ENCODE results near the gene AFAP1L2.

DNA sequence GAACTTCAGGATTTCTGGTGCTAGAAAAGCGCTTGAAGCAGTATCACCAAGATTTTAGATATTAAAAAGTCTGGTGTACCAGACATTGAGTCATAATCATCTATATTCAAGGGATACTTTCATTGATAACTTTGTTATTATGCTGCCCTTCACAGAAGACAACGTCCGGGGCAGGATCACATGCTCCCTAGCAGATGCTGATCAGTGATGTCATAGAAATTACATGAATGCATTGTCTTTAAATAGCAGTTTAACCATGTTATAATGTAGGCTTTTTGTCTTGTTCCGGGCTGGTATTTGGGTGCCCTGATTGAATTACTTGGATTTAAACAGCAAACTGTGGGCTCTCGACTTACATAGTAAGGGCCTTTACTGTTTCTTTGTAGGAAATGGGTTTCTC lies 111.2 kb downstream of the AFAP1L2 start:
- TF ChIP-seq CTCF (IDR thresholded peaks at IDR 0.05 in 2 of 3, conservative IDR thresholded peaks at IDR 0.05 in 1 of 3; ENCODE audit: insufficient read depth in 2 of 3, low read depth in 1 of 3, low read length in 3 of 3): no peak
- TF ChIP-seq SETDB1 (IDR thresholded peaks at IDR 0.05; ENCODE audit: low read length): no peak
- TF ChIP-seq POLR2A (conservative IDR thresholded peaks at IDR 0.05): no peak
- no peak for TF ChIP-seq ZNF3 (CRISPR knock-in tag; IDR thresholded peaks at IDR 0.05)
- no peak for TF ChIP-seq POLR2G (IDR thresholded peaks at IDR 0.05; ENCODE audit: low read depth, low read length)
- no peak for TF ChIP-seq SIX5 (IDR thresholded peaks at IDR 0.05; ENCODE audit: borderline replicate concordance in 1 of 2, insufficient read depth in 1 of 2, low read depth in 1 of 2, low read length in 2 of 2)
- no peak for TF ChIP-seq ZNF282 (CRISPR knock-in tag; IDR thresholded peaks at IDR 0.05)
- no peak for TF ChIP-seq BCL6 (CRISPR knock-in tag; IDR thresholded peaks at IDR 0.05)
- no peak for TF ChIP-seq POLR2AphosphoS5 (IDR thresholded peaks at IDR 0.05; ENCODE audit: control insufficient read depth, insufficient read depth, low read depth, low read length)
- no peak for TF ChIP-seq HIVEP1 (CRISPR knock-in tag; IDR thresholded peaks at IDR 0.05)

Measured in K562 (cell line).